HG03108 (cell line): ENCODE measurements around the gene NLGN4Y.
"Not testable (repeated sequence)": the region's sequence is repeated elsewhere in the genome, so short reads cannot be mapped to it uniquely, and the experiment has no call there.

Experiments used
- ATAC-seq: cut with Tn5 transposase; IDR thresholded peaks from one replicate; pipeline ENCODE4 v1.9.1; 2021; ENCODE audit warnings: moderate library complexity; ENCODE audit not compliant: unreplicated experiment

NLGN4Y gene

DNA sequence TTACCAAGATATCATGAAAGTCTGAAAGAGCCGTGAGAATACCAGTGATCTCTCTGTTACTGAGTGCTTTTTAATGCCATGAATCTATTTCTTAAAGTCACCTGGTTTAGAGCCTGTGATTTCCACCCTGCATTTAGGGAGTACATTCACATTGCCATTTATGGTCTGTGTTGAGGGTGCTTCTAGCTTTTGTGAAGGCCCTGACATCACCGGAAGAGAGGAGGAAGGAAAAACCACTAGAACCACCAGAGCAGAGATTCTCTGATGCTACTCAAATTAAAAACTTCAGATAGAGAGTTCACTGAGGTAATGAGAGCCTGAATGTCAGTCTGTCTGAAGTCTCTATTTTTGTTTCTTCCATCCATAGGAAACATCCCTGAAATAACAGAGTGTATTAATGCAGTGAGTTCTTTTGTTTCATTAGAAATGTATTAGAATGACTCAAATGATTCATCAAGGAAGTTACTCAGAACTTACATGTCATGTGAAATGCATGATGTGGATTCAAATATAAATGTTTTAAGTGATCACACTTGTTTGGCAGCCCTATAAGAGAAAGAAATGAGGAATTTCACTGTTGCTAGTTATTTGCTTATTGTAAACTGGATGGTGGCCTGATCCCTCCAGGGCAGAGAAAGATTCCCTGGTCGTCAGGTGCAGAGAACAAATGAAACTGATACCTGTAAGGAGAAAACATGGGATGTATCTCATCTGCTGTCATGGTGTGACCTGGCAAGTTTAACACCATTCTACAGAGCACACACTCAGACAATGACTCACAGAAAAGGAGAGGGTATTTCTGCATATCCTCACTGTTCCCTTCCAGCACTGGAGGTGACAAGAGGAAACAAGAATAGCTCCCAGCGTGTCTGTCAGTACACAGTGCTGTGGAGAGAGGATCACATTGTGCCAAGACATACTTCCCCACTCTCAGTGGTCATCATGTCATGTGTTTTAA, 310.1 kb downstream of the NLGN4Y start:
- no peak for ATAC-seq

DNA sequence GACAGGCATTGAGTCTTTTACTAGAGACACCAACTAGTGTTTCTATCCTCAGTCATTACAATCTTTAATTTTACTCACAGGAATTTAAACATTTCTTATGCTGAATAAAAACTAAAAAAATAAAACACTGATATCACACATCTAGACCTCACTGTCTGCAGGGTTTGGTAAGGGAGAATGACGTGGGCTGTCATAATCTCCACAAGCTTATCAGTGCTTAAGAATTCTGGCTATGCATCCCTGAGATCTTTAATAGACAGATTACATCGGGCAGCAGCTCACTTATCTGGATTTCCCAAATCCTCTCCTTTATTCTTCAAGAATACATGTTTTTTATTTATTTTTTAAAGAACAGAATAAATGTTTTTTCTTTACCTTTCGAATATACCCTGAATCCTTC, 313.1 kb downstream of the NLGN4Y start:
- no peak for ATAC-seq

GRCh38 chrY:14850734-14851133, 326.4 kb downstream of the NLGN4Y start:
- ATAC-seq = no peak

DNA sequence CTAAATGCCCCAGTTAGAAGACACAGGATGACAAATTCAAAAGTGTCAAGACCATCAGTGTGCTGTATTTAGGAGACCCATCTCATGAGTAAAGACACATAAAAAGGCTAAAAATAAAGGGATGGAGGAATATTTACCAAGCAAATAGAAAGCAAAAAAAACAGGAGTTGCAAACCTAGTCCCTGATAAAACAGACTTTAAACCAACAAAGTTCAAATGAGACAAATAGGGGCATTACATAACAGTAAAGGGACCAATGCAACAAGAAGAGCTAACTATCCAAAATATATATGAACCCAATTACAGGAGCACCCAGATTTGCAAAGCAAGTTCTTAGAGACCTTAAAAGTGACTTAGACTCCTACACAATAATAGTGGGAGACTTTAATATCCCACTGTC, 336.1 kb downstream of the NLGN4Y start:
- ATAC-seq = no peak

GRCh38 chrY:14861033-14861432, 336.7 kb downstream of the NLGN4Y start:
- not testable (repeated sequence) for ATAC-seq

DNA sequence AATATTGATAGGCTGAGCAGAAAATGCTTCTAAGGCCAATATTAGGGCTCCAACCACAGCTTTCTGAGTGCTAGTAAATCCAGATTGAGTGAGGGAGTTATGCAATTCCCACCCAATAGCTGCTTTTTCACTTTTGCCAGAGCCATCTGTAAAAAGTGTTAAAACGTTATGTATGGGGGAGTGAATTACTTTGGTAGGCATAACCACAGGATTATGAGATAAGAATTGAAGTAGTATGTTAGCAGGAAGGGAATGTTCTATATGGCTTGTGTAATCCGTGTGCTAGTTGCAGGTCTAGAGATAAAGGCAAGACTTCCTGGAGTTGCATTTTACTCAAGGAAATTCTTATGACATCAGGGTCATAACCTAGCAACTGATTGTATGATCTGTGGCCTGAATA, 347.6 kb downstream of the NLGN4Y start:
- no peak for ATAC-seq
